Effector memory CD4-positive, alpha-beta T cell (primary cell): ENCODE results near the gene LRRC70.
"Not testable (repeated sequence)": the region's sequence is repeated elsewhere in the genome, so short reads cannot be mapped to it uniquely, and the experiment has no call there.

ENCODE experiments used
- DNase-seq, 3 donors: peaks; one replicate each; pipeline ENCODE4 v3.0.0-alpha.2; 2020
- H3K27ac ChIP-seq: 2 replicates; pipeline ENCODE4 v1.7.0; 2013; ENCODE audit warnings: mild to moderate bottlenecking, low read length, moderate library complexity; ENCODE audit not compliant: insufficient read depth, poor library complexity, severe bottlenecking
- H3K27me3 ChIP-seq: replicated peaks from 2 replicates; pipeline ENCODE4 v1.7.0; 2013; ENCODE audit warnings: mild to moderate bottlenecking, low read length; ENCODE audit not compliant: insufficient read depth, control insufficient read depth, poor library complexity, severe bottlenecking
- H3K36me3 ChIP-seq: 2 replicates; pipeline ENCODE4 v1.7.0; 2013; ENCODE audit warnings: mild to moderate bottlenecking, low read length, moderate library complexity; ENCODE audit not compliant: control insufficient read depth, insufficient read depth
- H3K4me1 ChIP-seq: 2 replicates; pipeline ENCODE4 v1.7.0; 2013; ENCODE audit warnings: low read length, mild to moderate bottlenecking; ENCODE audit not compliant: control insufficient read depth, insufficient read depth, poor library complexity, severe bottlenecking
- H3K4me3 ChIP-seq: 2 replicates; pipeline ENCODE4 v1.7.0; 2013; ENCODE audit warnings: low read length, low read depth, mild to moderate bottlenecking; ENCODE audit not compliant: insufficient read depth, poor library complexity, severe bottlenecking
- H3K9me3 ChIP-seq: 2 replicates; pipeline ENCODE4 v1.7.0; 2013; ENCODE audit warnings: mild to moderate bottlenecking, low read length, moderate library complexity; ENCODE audit not compliant: control insufficient read depth

LRRC70 gene

GRCh38 chr5:62555930-62556329, 22.7 kb upstream of the LRRC70 start:
- no peak overlapping the region for H3K27ac ChIP-seq
- no peaks in the 10 kb centered on the region for H3K9me3 ChIP-seq
- no peaks in the 10 kb centered on the region for H3K27me3 ChIP-seq
- no peak overlapping the region for H3K4me3 ChIP-seq
- no peak for DNase-seq
- H3K4me1 ChIP-seq, result no peaks in the 10 kb centered on the region
- H3K36me3 ChIP-seq, result peaks cover 4% of the 10 kb centered on the region

- DNase-seq, result no peak
- no peak overlapping the region for H3K4me3 ChIP-seq
- no peaks in the 10 kb centered on the region for H3K9me3 ChIP-seq
- H3K27ac ChIP-seq, result no peak overlapping the region
- no peaks in the 10 kb centered on the region for H3K4me1 ChIP-seq
- H3K27me3 ChIP-seq, result no peaks in the 10 kb centered on the region
- peaks cover 4% of the 10 kb centered on the region for H3K36me3 ChIP-seq
Measured at GRCh38 chr5:62558941-62559340, 19.7 kb upstream of the LRRC70 start.

GRCh38 chr5:62560786-62561185, 17.8 kb upstream of the LRRC70 start:
- no peaks in the 10 kb centered on the region for H3K9me3 ChIP-seq
- H3K27ac ChIP-seq, result no peak overlapping the region
- DNase-seq, result no peak
- H3K4me1 ChIP-seq, result no peaks in the 10 kb centered on the region
- H3K36me3 ChIP-seq, result no peaks in the 10 kb centered on the region
- no peaks in the 10 kb centered on the region for H3K27me3 ChIP-seq
- no peak overlapping the region for H3K4me3 ChIP-seq

- Histone ChIP-seq H3K36me3 (no peaks in the 10 kb centered on the region), H3K27ac (no peak overlapping the region), H3K27me3 (no peaks in the 10 kb centered on the region), H3K4me3 (no peak overlapping the region), H3K9me3 (no peaks in the 10 kb centered on the region), H3K4me1 (no peaks in the 10 kb centered on the region)
- no peak for DNase-seq
Measured at GRCh38 chr5:62561896-62562295, 16.7 kb upstream of the LRRC70 start.

DNA sequence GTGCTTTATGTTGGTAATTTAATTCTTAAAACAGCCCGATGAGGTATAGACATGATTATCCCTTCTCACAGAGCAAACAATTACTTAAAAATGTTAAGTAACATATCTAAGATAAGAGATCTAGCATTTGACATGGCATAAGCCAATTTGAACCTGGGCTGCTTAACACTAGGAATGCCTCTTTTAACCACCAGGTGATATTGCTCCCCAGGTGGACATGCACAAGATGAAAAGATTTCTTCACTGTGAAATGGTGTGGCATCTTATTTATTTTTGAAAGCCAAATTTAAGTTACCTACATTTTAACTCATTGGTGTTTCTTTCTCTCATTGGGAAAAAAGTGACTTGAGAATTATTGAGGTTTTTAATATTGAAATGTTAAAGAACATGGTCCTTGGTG, 15.8 kb upstream of the LRRC70 start:
- H3K27ac ChIP-seq, result no peak overlapping the region
- H3K27me3 ChIP-seq, result no peaks in the 10 kb centered on the region
- no peak overlapping the region for H3K4me3 ChIP-seq
- peaks cover 4% of the 10 kb centered on the region for H3K36me3 ChIP-seq
- DNase-seq, result no peak
- no peaks in the 10 kb centered on the region for H3K4me1 ChIP-seq
- peaks cover 4% of the 10 kb centered on the region for H3K9me3 ChIP-seq

GRCh38 chr5:62564101-62564500, 14.5 kb upstream of the LRRC70 start:
- H3K27me3 ChIP-seq, result no peaks in the 10 kb centered on the region
- peaks cover 6% of the 10 kb centered on the region for H3K9me3 ChIP-seq
- H3K36me3 ChIP-seq, result peaks cover 6% of the 10 kb centered on the region
- no peak overlapping the region for H3K27ac ChIP-seq
- DNase-seq, result no peak
- no peaks in the 10 kb centered on the region for H3K4me1 ChIP-seq
- no peak overlapping the region for H3K4me3 ChIP-seq

- H3K27ac ChIP-seq, DNase-seq, H3K9me3 ChIP-seq, H3K27me3 ChIP-seq, H3K36me3 ChIP-seq, H3K4me1 ChIP-seq, H3K4me3 ChIP-seq: not testable (repeated sequence)
Measured at GRCh38 chr5:62565740-62566139, 12.9 kb upstream of the LRRC70 start.

DNA sequence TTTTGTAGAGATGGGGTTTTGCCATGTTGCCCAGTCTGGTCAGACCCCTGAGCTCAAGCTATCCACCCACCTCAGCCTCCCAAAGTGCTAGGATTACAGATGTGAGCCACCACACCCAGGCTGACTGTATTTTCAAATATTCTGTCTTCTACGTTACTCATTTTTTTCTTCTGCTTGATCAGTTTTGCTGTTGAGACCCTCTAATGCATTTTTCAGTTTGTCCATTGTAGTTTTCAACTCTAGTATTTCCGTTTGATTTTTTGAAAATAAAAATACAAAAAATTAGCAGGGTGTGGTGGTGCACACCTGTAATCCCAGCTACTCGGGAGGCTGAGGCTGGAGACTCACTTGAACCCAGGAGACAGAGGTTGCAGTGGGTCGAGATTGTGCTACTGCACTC, 10.5 kb upstream of the LRRC70 start:
- no peak for DNase-seq
- H3K27ac ChIP-seq, result no peak overlapping the region
- no peak overlapping the region for H3K4me3 ChIP-seq
- no peaks in the 10 kb centered on the region for H3K4me1 ChIP-seq
- H3K27me3 ChIP-seq, result no peaks in the 10 kb centered on the region
- peaks cover 6% of the 10 kb centered on the region for H3K36me3 ChIP-seq
- peaks cover 6% of the 10 kb centered on the region for H3K9me3 ChIP-seq

GRCh38 chr5:62568800-62569432, 9.7 kb upstream of the LRRC70 start:
- H3K27me3 ChIP-seq, result no peaks in the 10 kb centered on the region
- no peak for DNase-seq
- no peak overlapping the region for H3K4me3 ChIP-seq

DNA sequence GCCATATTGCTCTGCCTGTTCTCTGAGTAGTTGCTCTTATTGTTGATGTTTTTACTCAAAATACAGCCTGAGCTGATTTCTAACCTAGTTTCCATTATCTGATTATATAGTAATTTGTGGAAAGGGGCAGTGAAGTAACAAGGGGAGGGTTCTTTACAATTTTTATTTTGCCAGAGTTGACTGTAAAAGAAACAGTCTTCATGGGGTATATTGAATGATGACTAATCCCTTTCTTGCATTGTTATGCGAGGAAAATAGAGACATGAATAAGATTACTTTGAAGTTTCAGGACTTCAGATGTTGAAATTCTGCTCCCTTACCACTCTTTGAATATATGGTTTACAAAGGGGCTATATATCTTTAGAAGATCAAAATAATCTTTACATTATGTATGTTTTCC, 9.1 kb upstream of the LRRC70 start:
- Histone ChIP-seq H3K4me3 (no peak overlapping the region), H3K27ac (no peak overlapping the region), H3K27me3 (no peaks in the 10 kb centered on the region), H3K4me1 (no peaks in the 10 kb centered on the region), H3K9me3 (peaks cover 6% of the 10 kb centered on the region), H3K36me3 (peaks cover 6% of the 10 kb centered on the region)
- DNase-seq, result no peak

More at GRCh38 chr5:62568800-62569432, 9.7 kb upstream of the LRRC70 start:
- Histone ChIP-seq H3K36me3 (peaks cover 6% of the 10 kb centered on the region), H3K9me3 (peaks cover 6% of the 10 kb centered on the region), H3K27ac (no peak overlapping the region), H3K4me1 (no peaks in the 10 kb centered on the region)
